Calu3 (cell line): ENCODE data around the gene SPIC. TPM values are rescaled to one million over a fixed set of nuclear protein-coding genes. Genes with fewer than 3 reads are reported as not detected.

Experiments
- Bru-seq: library from RNA; stranded (reverse); fragments of 400-500 nt; gene quantifications from one replicate; lab custom pipeline; 2021; lab: Mats Ljungman, UMichigan
- BruChase-seq, 2 experiments: library from RNA; stranded (reverse); fragments of 400-500 nt; gene quantifications; one replicate each; lab custom pipeline; 2021; lab: Mats Ljungman, UMichigan
- BruUV-seq: library from RNA; stranded (reverse); fragments of 400-500 nt; replicated peaks from 2 replicates; lab custom pipeline; 2021; lab: Mats Ljungman, UMichigan
- CTCF ChIA-PET: fragments of 300-600 bp; sonication (Branson Sonifier 250); formaldehyde crosslinking; loops from one replicate; lab custom pipeline; 2022; ENCODE audit warnings: antibody characterized with exemption; lab: Charles Lee
- DNase-seq: peaks from one replicate; pipeline ENCODE4 v3.0.0; 2022
- H3K27ac Mint-ChIP-seq: one replicate; pipeline ENCODE4 v1.8.0; 2022; ENCODE audit warnings: mixed read lengths; ENCODE audit not compliant: unreplicated experiment
- H3K27me3 Mint-ChIP-seq: one replicate; pipeline ENCODE4 v1.8.0; 2022; ENCODE audit warnings: mixed read lengths; ENCODE audit not compliant: unreplicated experiment
- H3K36me3 Mint-ChIP-seq: one replicate; pipeline ENCODE4 v1.8.0; 2022; ENCODE audit warnings: mild to moderate bottlenecking, moderate library complexity, mixed read lengths; ENCODE audit not compliant: insufficient read depth, unreplicated experiment
- H3K4me1 Mint-ChIP-seq: one replicate; pipeline ENCODE4 v1.8.0; 2022; ENCODE audit warnings: mild to moderate bottlenecking, low read depth, mixed read lengths; ENCODE audit not compliant: unreplicated experiment
- H3K4me3 Mint-ChIP-seq: one replicate; pipeline ENCODE4 v1.8.0; 2022; ENCODE audit warnings: mild to moderate bottlenecking, low read depth, moderate library complexity, mixed read lengths; ENCODE audit not compliant: unreplicated experiment
- H3K9me3 Mint-ChIP-seq: one replicate; pipeline ENCODE4 v1.8.0; 2022; ENCODE audit warnings: low read depth, mixed read lengths; ENCODE audit not compliant: unreplicated experiment
- CTCF ChIP-seq: fragments of 200-600 bp; IDR thresholded peaks from one replicate; pipeline ENCODE4 v1.8.0; 2022; ENCODE audit warnings: antibody characterized with exemption; ENCODE audit not compliant: unreplicated experiment
- intact Hi-C: fragments of 100-400 bp; cut with micrococcal nuclease; formaldehyde crosslinking; loops from one replicate; pipeline ENCODE4 v1.10.0; 2022; ENCODE audit not compliant: unreplicated experiment
- long read RNA-seq: library from polyadenylated mRNA; stranded (forward); transcript quantifications from one replicate; pipeline ENCODE4 v2.0.0, GENCODE V29; 2022
- total RNA-seq: library from RNA; stranded (reverse); gene quantifications from 2 replicates; pipeline ENCODE4 v1.2.3, GENCODE V29; 2022

The SPIC gene
- not detected in 2 replicates for total RNA-seq
- Bru-seq, nascent RNA = not detected
- not detected for BruChase-seq, experiment 1, labeled RNA remaining after a 6-hour chase
- not detected for BruChase-seq, experiment 2, labeled RNA remaining after a 2-hour chase
- long read RNA-seq = 0 reads

- no peak for TF ChIP-seq CTCF
- no peaks in the 10 kb centered on the region for H3K27me3 Mint-ChIP-seq
- no peaks in the 10 kb centered on the region for H3K4me1 Mint-ChIP-seq
- intact Hi-C loops = no loop called here
- no TSS peak for BruUV-seq
- H3K4me3 Mint-ChIP-seq = no peak within 1 kb of the TSS
- H3K9me3 Mint-ChIP-seq = no peaks in the 10 kb centered on the region
- DNase-seq = no peak
- no peaks in the 10 kb centered on the region for H3K36me3 Mint-ChIP-seq
- CTCF ChIA-PET = no interaction called here
- H3K27ac Mint-ChIP-seq = no peak within 1 kb of the TSS
Measured at GRCh38 chr12:101474711-101475386, at the start of gene SPIC. Gene SPIC (plus strand): TSS chr12:101475336. CDS start chr12:101476905, 1,569 bp downstream.

GRCh38 chr12:101430456-101430855, 44.7 kb upstream of the SPIC start:
- no peaks in the 10 kb centered on the region for H3K27me3 Mint-ChIP-seq
- H3K36me3 Mint-ChIP-seq = no peaks in the 10 kb centered on the region
- no peak for DNase-seq
- no TSS peak for BruUV-seq
- no peak for TF ChIP-seq CTCF
- no peak overlapping the region for H3K4me3 Mint-ChIP-seq
- intact Hi-C loops = no loop called here
- H3K27ac Mint-ChIP-seq = no peak overlapping the region
- no peaks in the 10 kb centered on the region for H3K9me3 Mint-ChIP-seq
- CTCF ChIA-PET = no interaction called here
- H3K4me1 Mint-ChIP-seq = no peaks in the 10 kb centered on the region

GRCh38 chr12:101436136-101436535, 39.0 kb upstream of the SPIC start:
- H3K36me3 Mint-ChIP-seq = no peaks in the 10 kb centered on the region
- CTCF ChIA-PET = interaction anchor here (0.7 kb wide), 1 partner anchor 100 kb away, joined by 3 read pairs; no protein-coding TSS in a partner anchor
- H3K27ac Mint-ChIP-seq = no peak overlapping the region
- BruUV-seq = no TSS peak
- H3K9me3 Mint-ChIP-seq = no peaks in the 10 kb centered on the region
- DNase-seq = no peak
- intact Hi-C loops = no loop called here
- H3K27me3 Mint-ChIP-seq = no peaks in the 10 kb centered on the region
- no peak overlapping the region for H3K4me3 Mint-ChIP-seq
- no peak for TF ChIP-seq CTCF
- H3K4me1 Mint-ChIP-seq = no peaks in the 10 kb centered on the region

GRCh38 chr12:101439236-101439635, 35.9 kb upstream of the SPIC start:
- Mint-ChIP-seq H3K4me1 (no peaks in the 10 kb centered on the region), H3K27me3 (no peaks in the 10 kb centered on the region), H3K9me3 (no peaks in the 10 kb centered on the region), H3K36me3 (no peaks in the 10 kb centered on the region), H3K4me3 (no peak overlapping the region), H3K27ac (no peak overlapping the region)
- BruUV-seq = no TSS peak
- CTCF ChIA-PET = no interaction called here
- TF ChIP-seq CTCF = no peak
- DNase-seq = no peak
- intact Hi-C loops = no loop called here
